ENCODE measurements around the gene MAPT.
"Not testable (repeated sequence)": the region's sequence is repeated elsewhere in the genome, so short reads cannot be mapped to it uniquely, and the experiment has no call there.

MAPT gene

DNA sequence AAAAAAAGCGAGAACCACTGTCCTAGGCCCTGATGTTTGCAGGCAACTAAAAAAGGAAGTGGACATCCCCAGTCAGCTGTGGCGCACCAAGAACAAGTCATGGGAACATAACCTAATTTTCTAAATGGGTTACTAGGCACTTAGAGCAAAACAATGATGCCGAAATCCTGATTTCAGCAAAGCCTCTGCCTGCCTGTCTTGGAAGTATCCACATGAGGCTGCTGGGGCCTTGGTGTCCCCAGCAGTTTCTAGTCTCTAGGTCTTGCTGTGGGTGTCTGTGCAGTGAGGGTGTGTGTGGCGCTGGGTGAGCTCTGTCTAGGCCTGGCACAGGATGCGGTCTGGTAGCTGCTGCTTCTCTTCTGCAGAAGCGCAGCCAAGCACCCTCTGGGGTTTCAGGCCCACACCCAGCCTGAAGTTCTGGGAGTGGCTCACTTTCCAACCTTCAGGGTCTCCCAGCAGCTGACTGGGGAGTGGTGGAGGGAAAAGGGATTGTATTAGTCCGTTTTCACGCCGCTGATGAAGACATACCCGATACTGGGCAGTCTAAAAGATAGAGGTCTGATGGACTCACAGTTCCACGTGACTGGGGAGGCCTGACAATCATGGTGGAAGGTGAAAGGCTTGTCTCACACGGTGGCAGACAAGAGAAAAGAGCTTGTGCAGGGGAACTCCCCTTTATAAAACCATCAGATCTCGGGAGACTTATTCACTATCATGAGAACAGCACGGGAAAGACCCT, 125.8 kb downstream of the MAPT start:
- H3K27ac ChIP-seq, result no peak overlapping the region
- no peak for DNase-seq (ENCODE audit: low read depth, low spot score)

DNA sequence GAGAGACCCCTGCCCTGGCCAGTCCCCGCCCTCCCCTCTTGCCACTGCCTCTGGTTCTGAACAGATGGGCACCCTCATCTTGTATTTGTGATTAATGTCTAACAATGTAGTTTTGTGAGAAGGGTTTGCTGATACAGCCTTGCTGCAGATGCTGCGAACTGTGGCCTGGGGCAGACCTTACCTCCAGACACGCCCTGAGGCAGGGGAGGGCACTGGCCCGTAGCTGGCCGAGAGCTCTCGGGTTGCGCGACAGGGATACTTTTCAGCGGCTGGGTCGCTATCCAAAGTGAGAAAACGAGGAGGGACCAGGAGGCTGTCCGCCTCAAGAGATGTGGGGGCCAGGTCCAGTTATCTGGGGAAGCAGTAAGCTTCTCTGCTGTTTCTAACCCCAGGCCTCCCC, 126.6 kb downstream of the MAPT start:
- DNase-seq (ENCODE audit: low read depth, low spot score), result no peak
- H3K27ac ChIP-seq, result no peak overlapping the region

DNA sequence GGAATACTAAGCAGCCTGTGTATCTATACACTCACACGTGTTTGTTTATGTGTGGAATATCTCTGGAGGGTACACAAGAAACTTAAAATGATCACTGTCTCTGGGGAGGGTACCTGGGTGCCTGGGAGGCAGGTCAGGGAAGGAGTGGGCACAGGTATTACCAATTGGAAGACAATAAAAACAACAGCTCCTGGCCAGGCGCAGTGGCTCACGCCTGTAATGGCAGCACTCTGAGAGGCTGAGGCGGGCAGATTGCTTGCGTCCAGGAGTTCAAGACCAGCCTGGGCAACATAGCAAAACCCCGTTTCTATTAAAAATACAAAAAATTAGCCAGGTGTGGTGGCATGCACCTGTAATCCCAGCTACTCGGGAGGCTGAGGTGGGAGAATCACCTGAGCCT, 129.0 kb downstream of the MAPT start:
- not testable (repeated sequence) for H3K27ac ChIP-seq; DNase-seq (ENCODE audit: low read depth, low spot score)

DNA sequence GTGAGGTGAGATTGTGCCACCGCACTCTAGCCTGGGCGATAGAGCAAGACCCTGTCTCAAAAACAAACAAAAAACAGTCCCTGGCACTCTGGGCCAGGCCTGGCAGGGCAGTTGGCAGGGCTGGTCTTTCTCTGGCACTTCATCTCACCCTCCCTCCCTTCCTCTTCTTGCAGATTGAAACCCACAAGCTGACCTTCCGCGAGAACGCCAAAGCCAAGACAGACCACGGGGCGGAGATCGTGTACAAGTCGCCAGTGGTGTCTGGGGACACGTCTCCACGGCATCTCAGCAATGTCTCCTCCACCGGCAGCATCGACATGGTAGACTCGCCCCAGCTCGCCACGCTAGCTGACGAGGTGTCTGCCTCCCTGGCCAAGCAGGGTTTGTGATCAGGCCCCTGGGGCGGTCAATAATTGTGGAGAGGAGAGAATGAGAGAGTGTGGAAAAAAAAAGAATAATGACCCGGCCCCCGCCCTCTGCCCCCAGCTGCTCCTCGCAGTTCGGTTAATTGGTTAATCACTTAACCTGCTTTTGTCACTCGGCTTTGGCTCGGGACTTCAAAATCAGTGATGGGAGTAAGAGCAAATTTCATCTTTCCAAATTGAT, 129.5 kb downstream of the MAPT start:
- DNase-seq (ENCODE audit: low read depth, low spot score), result no peak

DNA sequence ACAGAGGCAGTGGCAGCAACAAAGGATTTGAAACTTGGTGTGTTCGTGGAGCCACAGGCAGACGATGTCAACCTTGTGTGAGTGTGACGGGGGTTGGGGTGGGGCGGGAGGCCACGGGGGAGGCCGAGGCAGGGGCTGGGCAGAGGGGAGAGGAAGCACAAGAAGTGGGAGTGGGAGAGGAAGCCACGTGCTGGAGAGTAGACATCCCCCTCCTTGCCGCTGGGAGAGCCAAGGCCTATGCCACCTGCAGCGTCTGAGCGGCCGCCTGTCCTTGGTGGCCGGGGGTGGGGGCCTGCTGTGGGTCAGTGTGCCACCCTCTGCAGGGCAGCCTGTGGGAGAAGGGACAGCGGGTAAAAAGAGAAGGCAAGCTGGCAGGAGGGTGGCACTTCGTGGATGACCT, 130.2 kb downstream of the MAPT start:
- DNase-seq (ENCODE audit: low read depth, low spot score), result no peak
- H3K27ac ChIP-seq, result no peak overlapping the region

More for the DNA sequence above, 129.5 kb downstream of the MAPT start:
- no peak overlapping the region for H3K27ac ChIP-seq

DNA sequence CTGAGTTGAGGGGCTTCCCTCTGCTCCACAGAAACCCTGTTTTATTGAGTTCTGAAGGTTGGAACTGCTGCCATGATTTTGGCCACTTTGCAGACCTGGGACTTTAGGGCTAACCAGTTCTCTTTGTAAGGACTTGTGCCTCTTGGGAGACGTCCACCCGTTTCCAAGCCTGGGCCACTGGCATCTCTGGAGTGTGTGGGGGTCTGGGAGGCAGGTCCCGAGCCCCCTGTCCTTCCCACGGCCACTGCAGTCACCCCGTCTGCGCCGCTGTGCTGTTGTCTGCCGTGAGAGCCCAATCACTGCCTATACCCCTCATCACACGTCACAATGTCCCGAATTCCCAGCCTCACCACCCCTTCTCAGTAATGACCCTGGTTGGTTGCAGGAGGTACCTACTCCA, 130.7 kb downstream of the MAPT start:
- no peak for DNase-seq (ENCODE audit: low read depth, low spot score)
- H3K27ac ChIP-seq, result no peak overlapping the region

DNA sequence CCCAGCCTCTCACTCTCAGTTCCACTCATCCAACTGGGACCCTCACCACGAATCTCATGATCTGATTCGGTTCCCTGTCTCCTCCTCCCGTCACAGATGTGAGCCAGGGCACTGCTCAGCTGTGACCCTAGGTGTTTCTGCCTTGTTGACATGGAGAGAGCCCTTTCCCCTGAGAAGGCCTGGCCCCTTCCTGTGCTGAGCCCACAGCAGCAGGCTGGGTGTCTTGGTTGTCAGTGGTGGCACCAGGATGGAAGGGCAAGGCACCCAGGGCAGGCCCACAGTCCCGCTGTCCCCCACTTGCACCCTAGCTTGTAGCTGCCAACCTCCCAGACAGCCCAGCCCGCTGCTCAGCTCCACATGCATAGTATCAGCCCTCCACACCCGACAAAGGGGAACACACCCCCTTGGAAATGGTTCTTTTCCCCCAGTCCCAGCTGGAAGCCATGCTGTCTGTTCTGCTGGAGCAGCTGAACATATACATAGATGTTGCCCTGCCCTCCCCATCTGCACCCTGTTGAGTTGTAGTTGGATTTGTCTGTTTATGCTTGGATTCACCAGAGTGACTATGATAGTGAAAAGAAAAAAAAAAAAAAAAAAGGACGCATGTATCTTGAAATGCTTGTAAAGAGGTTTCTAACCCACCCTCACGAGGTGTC, 131.3 kb downstream of the MAPT start:
- H3K27ac ChIP-seq, result no peak overlapping the region
- no peak for DNase-seq (ENCODE audit: low read depth, low spot score)

DNA sequence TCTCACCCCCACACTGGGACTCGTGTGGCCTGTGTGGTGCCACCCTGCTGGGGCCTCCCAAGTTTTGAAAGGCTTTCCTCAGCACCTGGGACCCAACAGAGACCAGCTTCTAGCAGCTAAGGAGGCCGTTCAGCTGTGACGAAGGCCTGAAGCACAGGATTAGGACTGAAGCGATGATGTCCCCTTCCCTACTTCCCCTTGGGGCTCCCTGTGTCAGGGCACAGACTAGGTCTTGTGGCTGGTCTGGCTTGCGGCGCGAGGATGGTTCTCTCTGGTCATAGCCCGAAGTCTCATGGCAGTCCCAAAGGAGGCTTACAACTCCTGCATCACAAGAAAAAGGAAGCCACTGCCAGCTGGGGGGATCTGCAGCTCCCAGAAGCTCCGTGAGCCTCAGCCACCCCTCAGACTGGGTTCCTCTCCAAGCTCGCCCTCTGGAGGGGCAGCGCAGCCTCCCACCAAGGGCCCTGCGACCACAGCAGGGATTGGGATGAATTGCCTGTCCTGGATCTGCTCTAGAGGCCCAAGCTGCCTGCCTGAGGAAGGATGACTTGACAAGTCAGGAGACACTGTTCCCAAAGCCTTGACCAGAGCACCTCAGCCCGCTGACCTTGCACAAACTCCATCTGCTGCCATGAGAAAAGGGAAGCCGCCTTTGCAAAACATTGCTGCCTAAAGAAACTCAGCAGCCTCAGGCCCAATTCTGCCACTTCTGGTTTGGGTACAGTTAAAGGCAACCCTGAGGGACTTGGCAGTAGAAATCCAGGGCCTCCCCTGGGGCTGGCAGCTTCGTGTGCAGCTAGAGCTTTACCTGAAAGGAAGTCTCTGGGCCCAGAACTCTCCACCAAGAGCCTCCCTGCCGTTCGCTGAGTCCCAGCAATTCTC, 132.1 kb downstream of the MAPT start:
- no peak for DNase-seq (ENCODE audit: low read depth, low spot score)
- no peak overlapping the region for H3K27ac ChIP-seq

DNA sequence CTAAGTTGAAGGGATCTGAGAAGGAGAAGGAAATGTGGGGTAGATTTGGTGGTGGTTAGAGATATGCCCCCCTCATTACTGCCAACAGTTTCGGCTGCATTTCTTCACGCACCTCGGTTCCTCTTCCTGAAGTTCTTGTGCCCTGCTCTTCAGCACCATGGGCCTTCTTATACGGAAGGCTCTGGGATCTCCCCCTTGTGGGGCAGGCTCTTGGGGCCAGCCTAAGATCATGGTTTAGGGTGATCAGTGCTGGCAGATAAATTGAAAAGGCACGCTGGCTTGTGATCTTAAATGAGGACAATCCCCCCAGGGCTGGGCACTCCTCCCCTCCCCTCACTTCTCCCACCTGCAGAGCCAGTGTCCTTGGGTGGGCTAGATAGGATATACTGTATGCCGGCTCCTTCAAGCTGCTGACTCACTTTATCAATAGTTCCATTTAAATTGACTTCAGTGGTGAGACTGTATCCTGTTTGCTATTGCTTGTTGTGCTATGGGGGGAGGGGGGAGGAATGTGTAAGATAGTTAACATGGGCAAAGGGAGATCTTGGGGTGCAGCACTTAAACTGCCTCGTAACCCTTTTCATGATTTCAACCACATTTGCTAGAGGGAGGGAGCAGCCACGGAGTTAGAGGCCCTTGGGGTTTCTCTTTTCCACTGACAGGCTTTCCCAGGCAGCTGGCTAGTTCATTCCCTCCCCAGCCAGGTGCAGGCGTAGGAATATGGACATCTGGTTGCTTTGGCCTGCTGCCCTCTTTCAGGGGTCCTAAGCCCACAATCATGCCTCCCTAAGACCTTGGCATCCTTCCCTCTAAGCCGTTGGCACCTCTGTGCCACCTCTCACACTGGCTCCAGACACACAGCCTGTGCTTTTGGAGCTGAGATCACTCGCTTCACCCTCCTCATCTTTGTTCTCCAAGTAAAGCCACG, 133.0 kb downstream of the MAPT start:
- H3K27ac ChIP-seq, result no peak overlapping the region
- no peak for DNase-seq (ENCODE audit: low read depth, low spot score)

DNA sequence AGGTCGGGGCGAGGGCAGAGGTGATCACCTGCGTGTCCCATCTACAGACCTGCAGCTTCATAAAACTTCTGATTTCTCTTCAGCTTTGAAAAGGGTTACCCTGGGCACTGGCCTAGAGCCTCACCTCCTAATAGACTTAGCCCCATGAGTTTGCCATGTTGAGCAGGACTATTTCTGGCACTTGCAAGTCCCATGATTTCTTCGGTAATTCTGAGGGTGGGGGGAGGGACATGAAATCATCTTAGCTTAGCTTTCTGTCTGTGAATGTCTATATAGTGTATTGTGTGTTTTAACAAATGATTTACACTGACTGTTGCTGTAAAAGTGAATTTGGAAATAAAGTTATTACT, 133.6 kb downstream of the MAPT start:
- H3K27ac ChIP-seq, result no peak overlapping the region
- no peak for DNase-seq (ENCODE audit: low read depth, low spot score)

DNA sequence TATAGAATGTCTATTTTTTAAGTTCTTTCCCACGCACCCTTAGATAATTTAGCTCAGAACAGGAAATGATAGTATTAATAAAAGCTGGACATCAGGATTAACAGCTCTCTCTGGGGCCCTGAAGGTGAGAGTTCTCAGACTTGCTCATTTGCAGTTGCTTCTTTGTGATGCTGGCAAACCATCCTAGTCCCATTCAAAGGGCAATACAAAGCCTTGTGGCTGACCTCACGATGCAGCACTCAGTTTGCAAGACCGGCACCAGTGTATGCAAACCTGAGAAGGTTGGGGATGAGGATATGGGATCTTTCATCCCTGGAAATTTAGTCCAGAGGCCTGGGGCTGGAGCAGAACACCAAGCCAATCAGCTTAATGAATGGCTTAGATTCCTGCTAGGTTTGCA, 134.0 kb downstream of the MAPT start:
- DNase-seq (ENCODE audit: low read depth, low spot score), result no peak
- H3K27ac ChIP-seq, result no peak overlapping the region

DNA sequence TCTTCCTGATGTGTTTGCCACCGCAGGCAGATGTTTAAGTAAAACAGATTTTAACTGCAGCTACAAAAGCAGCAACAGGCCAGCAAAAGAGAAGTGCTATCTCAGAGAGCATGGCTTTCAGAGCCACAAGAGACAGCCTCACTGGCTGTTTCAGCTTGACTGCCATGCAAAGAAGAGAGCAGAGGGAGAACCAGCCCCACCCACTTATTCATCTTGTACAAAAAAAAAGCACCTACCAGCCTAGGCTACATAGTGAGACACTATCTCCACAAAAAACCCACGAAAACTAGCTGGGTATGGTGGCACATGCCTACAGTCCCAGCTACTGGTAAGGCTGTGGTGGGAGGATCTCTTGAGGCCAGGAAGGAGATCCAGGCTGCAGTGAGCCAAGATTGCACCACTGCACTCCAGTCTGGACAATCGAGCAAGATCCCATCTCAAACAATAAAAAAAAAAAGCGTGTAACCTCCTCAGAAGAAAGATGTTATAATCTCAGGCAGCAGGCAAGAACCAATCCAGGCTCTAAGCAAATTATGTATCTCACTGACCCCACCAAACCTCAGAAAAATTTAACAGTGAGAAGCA, 134.7 kb downstream of the MAPT start:
- no peak for DNase-seq (ENCODE audit: low read depth, low spot score)
- no peak overlapping the region for H3K27ac ChIP-seq

DNA sequence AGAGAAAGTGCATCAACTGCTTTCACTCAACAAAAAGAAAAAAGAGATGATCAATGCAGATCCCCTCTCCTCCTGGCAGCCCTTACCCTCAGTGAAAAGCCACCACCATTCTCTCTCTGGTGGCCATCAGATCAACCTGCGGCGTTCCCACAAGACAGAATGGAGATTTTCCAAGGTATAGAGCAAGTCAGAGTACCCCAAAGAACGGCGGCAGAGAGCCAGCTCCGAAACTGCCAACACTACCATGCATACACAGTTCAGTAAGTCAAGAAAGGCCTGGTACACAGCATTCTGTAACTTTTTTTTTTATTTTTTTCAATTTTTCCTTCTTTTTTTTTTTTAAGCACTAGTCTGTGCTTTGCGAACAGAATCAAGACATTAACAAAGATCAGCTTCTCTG, 135.3 kb downstream of the MAPT start:
- H3K27ac ChIP-seq, result no peak overlapping the region
- no peak for DNase-seq (ENCODE audit: low read depth, low spot score)

DNA sequence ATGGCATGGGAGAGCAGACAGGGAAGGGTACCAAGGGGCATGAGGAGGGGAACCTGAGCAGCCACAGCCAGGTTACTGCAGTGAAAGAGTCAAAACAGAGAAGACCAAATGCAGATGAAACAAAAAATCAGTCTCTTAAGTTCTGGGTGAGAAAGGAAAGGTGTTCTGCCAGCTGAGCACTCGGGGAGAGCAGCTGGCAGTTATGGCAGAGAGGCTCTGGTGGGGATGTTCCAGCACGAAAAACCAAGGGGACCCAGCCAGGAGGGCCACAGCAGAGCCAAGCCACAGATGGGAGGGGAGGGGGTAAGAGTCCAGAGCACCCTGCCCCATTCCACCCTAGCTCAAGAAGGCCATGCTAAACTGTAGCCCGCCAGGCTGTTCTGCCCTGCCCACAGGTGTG, 136.4 kb downstream of the MAPT start:
- DNase-seq (ENCODE audit: low read depth, low spot score), result no peak
- H3K27ac ChIP-seq, result no peak overlapping the region

DNA sequence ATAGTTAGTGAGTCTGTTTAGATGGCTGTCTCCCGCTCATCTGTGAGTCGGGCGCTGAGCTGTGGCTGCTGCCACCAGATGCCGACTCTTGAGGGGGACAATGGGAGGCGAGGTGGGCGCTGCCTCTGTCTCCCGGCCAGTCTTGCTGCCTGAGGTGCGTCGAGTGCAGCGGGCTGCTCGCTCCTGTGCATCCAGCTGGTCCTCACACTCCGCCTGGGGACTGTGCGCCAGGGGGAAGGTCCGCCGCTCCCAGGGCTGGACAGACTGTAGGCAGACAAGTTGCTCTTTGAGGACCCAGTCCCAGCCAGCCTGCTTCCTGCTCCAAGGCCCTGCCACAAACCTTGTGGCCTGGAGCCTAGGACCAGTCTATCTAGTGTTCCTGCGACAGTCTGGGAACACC, 137.1 kb downstream of the MAPT start:
- H3K27ac ChIP-seq, result no peak overlapping the region
- DNase-seq (ENCODE audit: low read depth, low spot score), result no peak

DNA sequence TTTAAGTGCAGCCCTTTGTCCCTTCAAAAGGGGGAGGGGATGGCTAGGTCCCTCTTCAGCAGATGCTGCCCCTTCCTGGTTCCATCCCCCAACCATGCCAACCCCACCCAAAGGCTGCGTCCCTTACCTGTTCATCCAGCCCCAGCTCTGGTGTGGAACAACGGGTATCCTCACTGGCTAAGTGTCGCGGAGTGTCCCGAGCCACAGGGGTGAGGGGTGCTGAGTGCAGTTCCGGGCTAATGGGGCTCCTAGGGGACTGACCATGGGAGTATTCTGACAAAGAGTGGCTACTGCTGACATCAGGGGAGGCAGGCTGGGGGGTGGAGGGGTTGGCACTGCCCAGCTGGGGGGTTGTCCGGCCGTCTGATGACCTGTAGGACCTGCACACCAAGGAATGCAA, 137.6 kb downstream of the MAPT start:
- H3K27ac ChIP-seq, result no peak overlapping the region
- no peak for DNase-seq (ENCODE audit: low read depth, low spot score)

DNA sequence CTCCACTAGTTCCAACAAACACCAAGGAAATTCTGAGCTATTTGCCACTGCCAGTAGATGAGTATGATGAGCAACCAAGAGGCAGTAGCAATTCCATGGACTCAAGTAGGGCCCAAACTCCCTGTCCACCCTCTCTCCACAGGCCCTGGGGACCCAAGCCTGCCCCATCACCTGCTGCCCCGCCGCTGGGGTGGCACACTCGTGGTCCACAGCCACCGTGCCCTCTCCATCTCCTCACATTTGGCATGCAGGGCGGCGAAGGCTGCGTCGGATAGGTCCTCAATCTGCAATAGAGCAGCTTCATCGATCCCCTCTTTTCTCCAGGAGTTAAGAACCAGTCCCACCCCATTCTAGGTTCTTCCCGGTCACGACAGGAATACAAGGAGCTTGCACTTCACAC, 138.6 kb downstream of the MAPT start:
- DNase-seq (ENCODE audit: low read depth, low spot score), result no peak
- no peak overlapping the region for H3K27ac ChIP-seq

DNA sequence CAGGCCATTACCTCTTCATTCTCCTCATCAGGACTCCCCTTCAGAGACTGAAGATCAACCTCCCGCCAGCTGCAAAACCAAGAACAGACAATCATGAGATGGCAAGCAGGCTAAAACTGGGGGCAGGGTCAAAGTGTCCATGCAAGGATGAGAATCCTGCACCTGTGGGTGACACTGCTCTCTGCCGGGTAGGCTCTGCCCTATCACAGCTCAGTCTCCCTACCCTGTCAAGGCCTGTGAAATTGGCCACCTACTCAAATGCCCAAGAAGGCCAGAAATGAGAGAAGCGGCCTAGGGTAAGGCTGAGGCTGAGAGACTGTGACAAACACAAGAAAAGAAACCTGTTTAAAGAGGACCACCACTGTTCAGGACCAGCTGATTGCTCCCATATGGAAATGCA, 139.0 kb downstream of the MAPT start:
- no peak for DNase-seq (ENCODE audit: low read depth, low spot score)
- no peak overlapping the region for H3K27ac ChIP-seq

DNA sequence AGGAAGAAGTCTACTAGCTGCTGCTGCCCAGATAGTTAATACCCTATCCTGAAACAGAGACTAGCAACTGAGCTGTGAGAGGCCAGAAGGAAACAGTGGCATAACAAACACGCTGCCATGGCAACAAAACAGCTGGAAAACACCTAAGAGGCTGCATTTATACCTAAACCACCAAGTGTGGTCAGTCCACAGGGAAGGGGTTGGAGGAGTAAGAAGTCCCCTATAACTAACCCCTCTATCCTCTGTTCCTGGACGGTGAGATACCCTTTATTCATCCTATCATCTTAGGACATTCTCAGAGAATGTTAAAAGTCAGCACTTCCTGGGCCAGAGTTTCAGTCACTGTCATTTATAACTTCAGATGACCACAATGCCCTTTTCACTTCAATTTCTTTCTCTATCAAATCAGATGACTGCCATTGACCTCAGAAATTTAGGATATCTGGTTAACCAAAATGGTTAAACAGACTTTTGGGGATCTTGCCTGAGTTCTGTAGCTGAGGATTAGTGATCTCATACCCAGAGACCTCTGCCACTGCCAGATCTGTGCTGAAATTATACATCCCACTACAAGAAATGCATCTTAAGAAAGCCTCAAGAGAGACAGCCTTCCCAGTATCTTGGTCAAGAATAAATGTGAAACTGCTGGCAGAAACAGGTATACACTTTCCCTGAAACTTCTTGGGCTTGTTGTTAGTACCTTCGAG, 140.9 kb downstream of the MAPT start:
- no peak overlapping the region for H3K27ac ChIP-seq
- no peak for DNase-seq (ENCODE audit: low read depth, low spot score)
